BE2C (cell line): Measurements from ENCODE around the gene YES1.

Experiments used
- DNase-seq: peaks from one replicate; pipeline ENCODE4 v3.0.0-alpha.2; 2020
- H3K27me3 ChIP-seq: fragments of 250-450 bp; sonication (Bioruptor Pico); 2 replicates; pipeline ENCODE4 v1.5.1; 2020; ENCODE audit warnings: mild to moderate bottlenecking
- H3K36me3 ChIP-seq: fragments of 250-450 bp; sonication (Bioruptor Pico); 2 replicates; pipeline ENCODE4 v1.5.1; 2020; ENCODE audit warnings: mild to moderate bottlenecking
- H3K4me1 ChIP-seq: fragments of 250-450 bp; sonication (Bioruptor Pico); 2 replicates; pipeline ENCODE4 v1.5.1; 2020
- H3K4me3 ChIP-seq: 2 replicates; pipeline ENCODE4 v1.5.1; 2011; ENCODE audit warnings: low read depth, low read length
- H3K9me3 ChIP-seq: fragments of 250-450 bp; sonication (Bioruptor Pico); 2 replicates; pipeline ENCODE4 v1.5.1; 2020
- TF ChIP-seq, protein P1 (sequence below): IDR thresholded peaks from 2 replicates; pipeline ENCODE4 v1.5.1; 2012; ENCODE audit warnings: mild to moderate bottlenecking, low read depth, low read length

Gene YES1

DNA sequence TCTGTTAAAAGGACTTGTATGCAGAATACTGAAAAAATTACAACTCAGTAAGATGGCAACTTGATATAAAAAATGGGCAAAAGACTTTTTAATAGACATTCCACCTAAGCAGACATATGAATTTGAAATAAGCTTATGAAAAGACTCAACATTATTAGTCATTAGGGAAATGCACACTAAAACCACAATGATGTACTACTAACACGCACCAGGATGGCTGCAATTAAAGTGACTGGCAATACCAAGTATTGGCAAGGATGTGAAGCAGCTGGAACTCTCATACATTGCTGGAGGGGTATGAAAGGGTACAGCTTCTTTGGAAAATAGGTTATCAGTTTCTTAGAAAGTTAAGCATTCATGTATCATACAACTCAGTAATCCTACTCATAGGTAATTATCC lies 96.4 kb downstream of the YES1 start:
- no peaks in the 10 kb centered on the region for H3K36me3 ChIP-seq
- no peak overlapping the region for H3K4me3 ChIP-seq
- no peaks in the 10 kb centered on the region for H3K4me1 ChIP-seq
- TF ChIP-seq, protein P1, sequence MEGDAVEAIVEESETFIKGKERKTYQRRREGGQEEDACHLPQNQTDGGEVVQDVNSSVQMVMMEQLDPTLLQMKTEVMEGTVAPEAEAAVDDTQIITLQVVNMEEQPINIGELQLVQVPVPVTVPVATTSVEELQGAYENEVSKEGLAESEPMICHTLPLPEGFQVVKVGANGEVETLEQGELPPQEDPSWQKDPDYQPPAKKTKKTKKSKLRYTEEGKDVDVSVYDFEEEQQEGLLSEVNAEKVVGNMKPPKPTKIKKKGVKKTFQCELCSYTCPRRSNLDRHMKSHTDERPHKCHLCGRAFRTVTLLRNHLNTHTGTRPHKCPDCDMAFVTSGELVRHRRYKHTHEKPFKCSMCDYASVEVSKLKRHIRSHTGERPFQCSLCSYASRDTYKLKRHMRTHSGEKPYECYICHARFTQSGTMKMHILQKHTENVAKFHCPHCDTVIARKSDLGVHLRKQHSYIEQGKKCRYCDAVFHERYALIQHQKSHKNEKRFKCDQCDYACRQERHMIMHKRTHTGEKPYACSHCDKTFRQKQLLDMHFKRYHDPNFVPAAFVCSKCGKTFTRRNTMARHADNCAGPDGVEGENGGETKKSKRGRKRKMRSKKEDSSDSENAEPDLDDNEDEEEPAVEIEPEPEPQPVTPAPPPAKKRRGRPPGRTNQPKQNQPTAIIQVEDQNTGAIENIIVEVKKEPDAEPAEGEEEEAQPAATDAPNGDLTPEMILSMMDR, result no peak
- H3K27me3 ChIP-seq, result no peaks in the 10 kb centered on the region
- H3K9me3 ChIP-seq, result no peaks in the 10 kb centered on the region
- DNase-seq, result no peak

DNA sequence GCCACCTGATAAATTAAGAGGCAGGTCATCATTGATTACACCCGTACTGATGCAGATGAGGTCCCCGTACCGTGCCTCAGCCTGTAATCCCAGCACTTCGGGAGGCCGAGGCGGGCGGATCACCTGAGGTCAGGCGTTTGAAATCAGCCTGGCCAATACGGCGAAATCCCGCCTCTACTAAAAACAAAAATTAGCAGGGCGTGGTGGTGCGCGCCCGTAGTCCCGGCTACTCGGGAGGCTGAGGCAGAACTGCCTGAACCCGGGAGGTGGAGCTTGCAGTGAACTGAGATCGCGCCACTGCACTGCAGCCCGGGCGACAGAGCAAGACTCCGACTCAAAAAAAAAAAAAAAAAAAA lies 98.9 kb downstream of the YES1 start:
- Histone ChIP-seq H3K4me1 (no peaks in the 10 kb centered on the region), H3K36me3 (no peaks in the 10 kb centered on the region), H3K4me3 (no peak overlapping the region), H3K27me3 (no peaks in the 10 kb centered on the region), H3K9me3 (no peaks in the 10 kb centered on the region)
- no peak for DNase-seq
- TF ChIP-seq, protein P1, result no peak

DNA sequence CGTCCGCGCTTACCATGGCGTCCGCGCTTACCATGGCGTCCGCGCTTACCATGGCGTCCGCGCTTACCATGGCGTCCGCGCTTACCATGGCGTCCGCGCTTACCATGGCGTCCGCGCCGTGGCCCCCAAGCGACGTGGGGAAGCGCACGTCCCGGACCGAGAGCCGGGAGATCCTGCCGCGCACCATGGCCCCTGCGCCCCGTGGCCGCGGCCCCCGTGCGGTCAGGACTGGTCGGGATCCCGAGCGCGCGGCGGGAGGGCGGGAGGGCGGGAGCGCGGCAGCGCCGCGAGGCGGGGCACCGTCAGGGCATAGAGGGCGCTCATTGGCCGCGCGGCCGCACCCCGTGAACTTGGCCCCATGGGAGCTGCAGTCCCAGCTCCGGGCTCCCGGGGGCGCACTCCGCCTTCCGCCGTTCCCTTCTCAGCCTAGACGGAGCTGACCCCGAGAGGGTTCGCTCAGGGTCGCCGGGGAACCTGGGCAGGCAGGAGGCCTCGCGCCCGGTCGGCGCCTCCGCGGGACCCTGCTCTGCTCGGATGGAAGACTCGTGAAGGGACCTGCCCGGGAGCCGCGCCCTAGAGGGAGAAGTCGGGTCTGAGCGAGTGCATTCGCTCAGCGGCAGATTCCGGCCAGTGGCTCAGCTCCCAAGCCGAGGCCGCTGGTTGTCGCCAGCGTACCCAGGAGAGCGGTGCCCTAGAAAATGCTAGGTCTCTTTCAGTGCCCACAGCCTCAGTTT lies 99.5 kb downstream of the YES1 start, which contains the start of gene ENOSF1:
TSS of gene ENOSF1 (minus strand) at position 230 of the 734 bp plus-strand sequence. CDS start at position 187, 43 bp downstream.
- H3K4me1 ChIP-seq, result no peaks in the 10 kb centered on the region
- no peaks in the 10 kb centered on the region for H3K27me3 ChIP-seq
- H3K4me3 ChIP-seq, result peak within 1 kb of the TSS; percentile 84
- no peaks in the 10 kb centered on the region for H3K9me3 ChIP-seq
- DNase-seq, result peak; percentile 79
- H3K36me3 ChIP-seq, result no peaks in the 10 kb centered on the region
- TF ChIP-seq, protein P1, result peak; percentile 42

DNA sequence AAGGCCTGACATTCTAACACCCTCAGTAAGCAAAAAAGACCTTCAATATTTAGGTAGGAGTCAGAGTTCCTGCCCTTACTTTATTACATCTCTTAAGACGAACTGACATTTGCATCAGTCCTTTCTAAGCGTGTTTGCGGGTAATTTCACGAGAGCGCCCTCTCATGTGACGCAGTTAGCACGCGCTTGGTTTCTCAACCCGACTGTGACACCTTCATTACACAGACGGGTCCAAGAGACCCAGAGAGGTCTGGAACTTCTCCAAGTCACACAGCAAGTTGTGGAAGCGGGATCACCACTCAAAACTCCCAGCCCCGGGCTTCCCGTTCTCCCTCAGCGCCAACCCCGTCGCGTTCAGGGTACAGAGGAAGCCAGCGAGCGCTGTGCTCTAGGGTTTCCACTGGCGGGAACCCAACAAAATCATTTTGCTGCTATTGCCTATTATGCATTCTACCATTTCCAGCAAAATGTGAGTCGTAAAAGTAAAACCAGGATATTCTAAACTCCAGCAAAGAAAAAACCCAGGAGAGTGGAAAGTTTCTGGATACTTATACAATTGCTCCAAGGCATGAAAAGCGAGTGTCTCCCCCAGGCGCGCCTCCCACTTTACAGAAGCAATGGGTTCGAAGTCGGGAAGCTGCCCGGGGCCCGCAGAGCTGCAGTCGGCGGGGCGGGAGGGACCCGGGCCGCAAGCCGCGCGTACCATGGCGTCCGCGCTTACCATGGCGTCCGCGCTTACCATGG lies 100.2 kb downstream of the YES1 start:
- TF ChIP-seq, protein P1, result 0 out of 2 replicates have a peak, but pooled peaks have one; percentile 5
- Histone ChIP-seq H3K9me3 (no peaks in the 10 kb centered on the region), H3K36me3 (no peaks in the 10 kb centered on the region), H3K4me1 (no peaks in the 10 kb centered on the region), H3K27me3 (no peaks in the 10 kb centered on the region), H3K4me3 (peak overlapping the region; percentile 84)
- peak; percentile 30 for DNase-seq

DNA sequence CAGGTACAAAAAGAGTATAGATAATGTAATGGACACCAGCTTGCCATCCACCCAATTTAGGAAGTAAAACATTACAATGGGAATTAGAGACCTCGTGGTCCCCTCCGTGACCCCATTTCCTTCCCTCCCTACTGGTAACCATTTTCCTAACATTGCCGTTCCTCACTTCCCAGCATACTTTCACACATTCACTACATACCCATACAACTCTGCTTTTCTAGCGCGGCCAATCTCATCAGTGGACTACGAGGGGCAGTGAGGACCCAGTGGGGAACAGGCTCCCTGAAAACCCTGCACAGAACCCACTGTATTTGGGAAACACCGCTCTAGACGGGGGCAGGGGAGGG lies 100.8 kb downstream of the YES1 start:
- no peak for DNase-seq
- H3K4me3 ChIP-seq, result peak overlapping the region; percentile 84
- TF ChIP-seq, protein P1, result no peak

More for the DNA sequence above, 100.8 kb downstream of the YES1 start:
- Histone ChIP-seq H3K36me3 (no peaks in the 10 kb centered on the region), H3K4me1 (no peaks in the 10 kb centered on the region), H3K9me3 (no peaks in the 10 kb centered on the region), H3K27me3 (no peaks in the 10 kb centered on the region)
